ENCODE data around the gene KMT2E.
A peak's percentile ranks its signal among the peaks of the same experiment; 100 is the strongest.

KMT2E gene

DNA sequence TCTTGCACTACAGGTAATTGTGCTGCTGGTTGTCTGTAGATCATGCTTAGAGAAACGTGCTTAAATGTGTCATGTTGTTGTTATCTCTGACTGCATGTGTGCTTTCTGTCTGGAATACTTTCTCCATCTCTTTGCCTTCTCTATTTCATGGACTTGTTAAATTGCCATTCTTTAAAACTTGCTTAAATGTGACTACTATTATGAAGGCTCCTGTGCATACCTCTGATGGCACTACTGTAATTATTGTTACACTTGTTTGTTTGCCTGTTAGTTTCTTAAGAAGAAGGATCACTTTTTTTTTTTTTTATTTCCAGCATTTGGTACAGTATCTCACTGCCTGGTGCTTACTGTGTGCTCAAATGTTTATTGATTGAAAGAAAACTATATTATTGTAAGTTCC is 41.6 kb downstream of the KMT2E start:
- no peak overlapping the region for H3K4me3 ChIP-seq (ENCODE audit: low read depth in 1 of 2, low read length in 1 of 2)
- TF ChIP-seq, protein P1, sequence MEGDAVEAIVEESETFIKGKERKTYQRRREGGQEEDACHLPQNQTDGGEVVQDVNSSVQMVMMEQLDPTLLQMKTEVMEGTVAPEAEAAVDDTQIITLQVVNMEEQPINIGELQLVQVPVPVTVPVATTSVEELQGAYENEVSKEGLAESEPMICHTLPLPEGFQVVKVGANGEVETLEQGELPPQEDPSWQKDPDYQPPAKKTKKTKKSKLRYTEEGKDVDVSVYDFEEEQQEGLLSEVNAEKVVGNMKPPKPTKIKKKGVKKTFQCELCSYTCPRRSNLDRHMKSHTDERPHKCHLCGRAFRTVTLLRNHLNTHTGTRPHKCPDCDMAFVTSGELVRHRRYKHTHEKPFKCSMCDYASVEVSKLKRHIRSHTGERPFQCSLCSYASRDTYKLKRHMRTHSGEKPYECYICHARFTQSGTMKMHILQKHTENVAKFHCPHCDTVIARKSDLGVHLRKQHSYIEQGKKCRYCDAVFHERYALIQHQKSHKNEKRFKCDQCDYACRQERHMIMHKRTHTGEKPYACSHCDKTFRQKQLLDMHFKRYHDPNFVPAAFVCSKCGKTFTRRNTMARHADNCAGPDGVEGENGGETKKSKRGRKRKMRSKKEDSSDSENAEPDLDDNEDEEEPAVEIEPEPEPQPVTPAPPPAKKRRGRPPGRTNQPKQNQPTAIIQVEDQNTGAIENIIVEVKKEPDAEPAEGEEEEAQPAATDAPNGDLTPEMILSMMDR (IDR thresholded peaks at IDR 0.05), result no peak
- no peaks in the 10 kb centered on the region for H3K9me3 ChIP-seq
- H3K27me3 ChIP-seq, result no peaks in the 10 kb centered on the region
- no peak overlapping the region for H3K27ac ChIP-seq
- H3K36me3 ChIP-seq, result peaks cover 18% of the 10 kb centered on the region
- no peaks in the 10 kb centered on the region for H3K4me1 ChIP-seq (ENCODE audit: control insufficient read depth in 1 of 2, insufficient read depth in 1 of 2, low read depth in 1 of 2, low read length in 1 of 2)

DNA sequence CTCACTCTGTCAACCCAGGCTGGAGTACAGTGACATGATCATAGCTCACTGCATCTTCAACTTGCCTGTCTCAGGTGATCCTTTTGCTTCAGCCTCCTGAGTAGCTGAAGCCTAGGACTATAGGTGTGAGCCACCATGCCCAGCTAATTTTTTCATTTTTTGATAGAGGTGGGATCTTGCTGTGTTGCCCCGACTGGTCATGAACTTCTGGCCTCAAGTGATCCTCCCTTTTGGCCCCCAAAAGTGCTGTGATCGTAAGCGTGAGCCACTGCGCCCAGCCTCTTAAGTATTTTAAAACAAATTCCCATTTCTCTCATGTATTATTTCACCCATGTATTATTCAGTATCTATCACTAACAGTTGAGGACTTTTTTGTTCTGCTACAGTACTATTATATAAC is 43.5 kb downstream of the KMT2E start:
- no peaks in the 10 kb centered on the region for H3K9me3 ChIP-seq
- H3K27me3 ChIP-seq, result no peaks in the 10 kb centered on the region
- peak overlapping the region; percentile 15 for H3K27ac ChIP-seq
- TF ChIP-seq, protein P1 (IDR thresholded peaks at IDR 0.05), result no peak
- no peak overlapping the region for H3K4me3 ChIP-seq (ENCODE audit: low read depth in 1 of 2, low read length in 1 of 2)
- no peaks in the 10 kb centered on the region for H3K4me1 ChIP-seq (ENCODE audit: control insufficient read depth in 1 of 2, insufficient read depth in 1 of 2, low read depth in 1 of 2, low read length in 1 of 2)
- H3K36me3 ChIP-seq, result peaks cover 13% of the 10 kb centered on the region

DNA sequence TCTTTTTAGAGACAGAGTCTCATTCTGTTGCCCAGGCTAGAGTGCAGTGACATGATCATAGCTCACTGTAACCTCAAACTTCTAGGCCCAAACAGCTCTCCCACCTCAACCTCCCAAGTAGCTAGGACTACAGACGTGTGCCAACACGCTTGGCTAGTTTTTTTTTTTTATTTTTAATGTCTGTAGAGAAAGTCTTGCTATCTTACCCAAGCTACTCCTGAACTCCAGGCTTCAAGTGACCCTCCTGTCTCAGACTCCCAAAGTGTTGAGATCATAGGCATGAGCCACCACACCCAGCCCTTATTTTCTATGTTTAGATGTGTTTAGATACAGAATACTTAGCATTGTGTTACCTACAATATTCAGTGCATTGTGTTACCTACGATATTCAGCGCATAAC is 46.4 kb downstream of the KMT2E start:
- TF ChIP-seq, protein P1 (IDR thresholded peaks at IDR 0.05), result no peak
- Histone ChIP-seq H3K27me3 (no peaks in the 10 kb centered on the region), H3K4me3 (ENCODE audit: low read depth in 1 of 2, low read length in 1 of 2) (no peak overlapping the region), H3K9me3 (no peaks in the 10 kb centered on the region), H3K27ac (no peak overlapping the region), H3K36me3 (peaks cover 27% of the 10 kb centered on the region), H3K4me1 (ENCODE audit: control insufficient read depth in 1 of 2, insufficient read depth in 1 of 2, low read depth in 1 of 2, low read length in 1 of 2) (no peaks in the 10 kb centered on the region)

DNA sequence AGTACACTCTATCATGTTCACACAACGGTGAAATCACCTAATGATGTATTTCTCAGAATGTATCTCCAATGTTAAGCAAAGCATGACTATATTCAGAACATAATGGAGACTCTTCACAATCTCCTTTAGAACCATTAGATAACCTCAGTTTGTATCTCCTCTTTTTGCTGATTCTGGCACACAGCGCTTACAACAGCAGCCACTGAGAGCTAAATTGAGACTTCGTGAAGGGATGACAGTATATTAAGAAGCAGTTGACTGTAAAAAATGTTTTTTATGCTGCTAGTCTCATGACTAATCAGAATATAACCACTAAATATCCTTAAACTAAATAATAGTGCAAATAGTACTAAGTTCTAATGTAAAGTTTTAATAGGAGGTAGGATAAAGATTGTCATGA is 46.9 kb downstream of the KMT2E start:
- no peaks in the 10 kb centered on the region for H3K4me1 ChIP-seq (ENCODE audit: control insufficient read depth in 1 of 2, insufficient read depth in 1 of 2, low read depth in 1 of 2, low read length in 1 of 2)
- H3K27ac ChIP-seq, result peak overlapping the region; percentile 12

DNA sequence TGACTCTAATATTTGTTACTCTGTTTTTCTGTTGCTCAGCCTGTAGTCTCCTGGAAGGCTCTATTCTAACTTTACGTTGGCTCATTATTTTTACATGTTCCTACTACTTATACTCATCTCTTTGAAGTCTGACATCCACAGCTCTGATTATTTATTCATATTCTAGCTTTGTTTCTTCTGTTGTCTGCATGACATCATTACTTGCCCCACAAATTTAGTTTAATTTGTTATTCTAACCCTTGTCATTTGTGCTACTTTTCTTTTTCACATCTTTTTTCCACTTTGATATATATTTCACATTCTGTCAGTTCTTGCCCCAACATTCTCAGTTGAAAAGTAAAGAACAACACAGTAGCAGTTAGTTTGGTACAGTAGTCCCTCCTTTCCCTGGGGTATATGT is 51.1 kb downstream of the KMT2E start:
- no peaks in the 10 kb centered on the region for H3K9me3 ChIP-seq
- H3K36me3 ChIP-seq, result peaks cover 70% of the 10 kb centered on the region
- no peak overlapping the region for H3K4me3 ChIP-seq (ENCODE audit: low read depth in 1 of 2, low read length in 1 of 2)
- H3K27ac ChIP-seq, result no peak overlapping the region
- no peaks in the 10 kb centered on the region for H3K27me3 ChIP-seq
- H3K4me1 ChIP-seq (ENCODE audit: control insufficient read depth in 1 of 2, insufficient read depth in 1 of 2, low read depth in 1 of 2, low read length in 1 of 2), result no peaks in the 10 kb centered on the region
- TF ChIP-seq, protein P1 (IDR thresholded peaks at IDR 0.05), result no peak

More for the DNA sequence above, 46.9 kb downstream of the KMT2E start:
- Histone ChIP-seq H3K36me3 (peaks cover 31% of the 10 kb centered on the region), H3K27me3 (no peaks in the 10 kb centered on the region), H3K9me3 (no peaks in the 10 kb centered on the region), H3K4me3 (ENCODE audit: low read depth in 1 of 2, low read length in 1 of 2) (no peak overlapping the region)
- TF ChIP-seq, protein P1 (IDR thresholded peaks at IDR 0.05), result no peak

DNA sequence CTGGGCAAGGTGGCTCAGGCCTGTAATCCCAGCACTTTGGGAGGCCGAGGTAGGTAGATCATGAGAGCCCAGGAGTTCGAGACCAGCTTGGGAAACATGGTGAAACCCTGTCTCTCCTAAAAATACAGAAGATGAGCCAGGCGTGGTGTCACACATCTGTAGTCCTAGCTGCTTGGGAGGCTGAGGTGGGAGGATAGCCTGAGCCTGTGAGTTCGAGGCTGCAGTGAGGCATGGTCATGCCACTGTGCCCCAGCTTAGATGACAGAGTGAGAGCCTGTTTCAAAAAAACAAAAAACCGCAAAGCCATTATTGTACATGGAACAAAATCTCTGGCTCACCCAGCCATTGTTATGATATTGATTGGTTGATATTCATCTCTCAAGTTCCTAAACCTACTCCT is 53.7 kb downstream of the KMT2E start:
- Histone ChIP-seq H3K9me3 (no peaks in the 10 kb centered on the region), H3K4me3 (ENCODE audit: low read depth in 1 of 2, low read length in 1 of 2) (no peak overlapping the region), H3K4me1 (ENCODE audit: control insufficient read depth in 1 of 2, insufficient read depth in 1 of 2, low read depth in 1 of 2, low read length in 1 of 2) (no peaks in the 10 kb centered on the region), H3K36me3 (peaks cover 82% of the 10 kb centered on the region), H3K27me3 (no peaks in the 10 kb centered on the region), H3K27ac (peak overlapping the region; percentile 17)
- TF ChIP-seq, protein P1 (IDR thresholded peaks at IDR 0.05), result no peak

Data from neutrophil (primary cell).